H9 (cell line): Measurements from ENCODE around the gene PITX3. TPM values are rescaled to one million over a fixed set of nuclear protein-coding genes. Genes with fewer than 3 reads are reported as not detected.

Experiments used
- DNase-seq: peaks from one replicate; pipeline ENCODE4 v3.0.0-alpha.2; 2017
- H2AFZ ChIP-seq: one replicate; pipeline ENCODE4 v1.6.1; 2013; ENCODE audit warnings: mild to moderate bottlenecking, low read length, control low read depth, moderate library complexity
- H2AK5ac ChIP-seq: 2 replicates; pipeline ENCODE4 v1.6.1; 2013; ENCODE audit warnings: low read length, control low read depth, mixed read lengths; ENCODE audit not compliant: insufficient read length
- H2BK120ac ChIP-seq: one replicate; pipeline ENCODE4 v1.6.1; 2013; ENCODE audit warnings: low read depth, mild to moderate bottlenecking, low read length, control low read depth, inconsistent platforms; ENCODE audit not compliant: poor library complexity, severe bottlenecking
- H2BK12ac ChIP-seq: 2 replicates; pipeline ENCODE4 v1.6.1; 2013; ENCODE audit warnings: low read length, control low read depth, mixed read lengths, low read depth; ENCODE audit not compliant: insufficient read length
- H2BK15ac ChIP-seq: 2 replicates; pipeline ENCODE4 v1.6.1; 2013; ENCODE audit warnings: low read depth, low read length, control low read depth
- H2BK20ac ChIP-seq: one replicate; pipeline ENCODE4 v1.6.1; 2013; ENCODE audit warnings: low read depth, mild to moderate bottlenecking, low read length, control low read depth, inconsistent platforms; ENCODE audit not compliant: poor library complexity, severe bottlenecking
- H2BK5ac ChIP-seq: 2 replicates; pipeline ENCODE4 v1.6.1; 2013; ENCODE audit warnings: low read length, control low read depth, mixed read lengths; ENCODE audit not compliant: insufficient read length
- H3K14ac ChIP-seq: 2 replicates; pipeline ENCODE4 v1.6.1; 2013; ENCODE audit warnings: low read length, control low read depth; ENCODE audit not compliant: insufficient read depth
- H3K18ac ChIP-seq: 2 replicates; pipeline ENCODE4 v1.6.1; 2013; ENCODE audit warnings: low read depth, mild to moderate bottlenecking, mixed read lengths, low read length, control low read depth; ENCODE audit not compliant: insufficient read length
- H3K23ac ChIP-seq: 2 replicates; pipeline ENCODE4 v1.6.1; 2013; ENCODE audit warnings: low read length, control low read depth, mixed read lengths, low read depth; ENCODE audit not compliant: insufficient read length
- H3K23me2 ChIP-seq: 2 replicates; pipeline ENCODE4 v1.6.1; 2013; ENCODE audit warnings: low read depth, mild to moderate bottlenecking, mixed read lengths, low read length, control low read depth; ENCODE audit not compliant: insufficient read length, poor library complexity, severe bottlenecking
- H3K27ac ChIP-seq: 2 replicates; pipeline ENCODE4 v1.5.1; 2013; ENCODE audit warnings: low read length, control low read depth, mixed read lengths, low read depth; ENCODE audit not compliant: insufficient read length
- H3K27me3 ChIP-seq: 2 replicates; pipeline ENCODE4 v1.6.1; 2013; ENCODE audit warnings: low read length, control low read depth, inconsistent platforms; ENCODE audit not compliant: insufficient read depth
- H3K4ac ChIP-seq: 2 replicates; pipeline ENCODE4 v1.6.1; 2013; ENCODE audit warnings: low read depth, mild to moderate bottlenecking, control low read depth, inconsistent platforms, low read length, moderate library complexity
- H3K4me1 ChIP-seq: 2 replicates; pipeline ENCODE4 v1.6.1; 2013; ENCODE audit warnings: low read length, control low read depth, inconsistent platforms; ENCODE audit not compliant: insufficient read depth
- H3K4me2 ChIP-seq: 2 replicates; pipeline ENCODE4 v1.6.1; 2013; ENCODE audit warnings: low read length, control low read depth, mixed read lengths; ENCODE audit not compliant: insufficient read length, insufficient read depth
- H3K56ac ChIP-seq: 2 replicates; pipeline ENCODE4 v1.6.1; 2013; ENCODE audit warnings: low read depth, mild to moderate bottlenecking, mixed read lengths, low read length, control low read depth; ENCODE audit not compliant: insufficient read length
- H3K79me1 ChIP-seq: 2 replicates; pipeline ENCODE4 v1.6.1; 2013; ENCODE audit warnings: low read depth, mild to moderate bottlenecking, moderate library complexity, low read length, control low read depth, inconsistent platforms; ENCODE audit not compliant: insufficient read depth, poor library complexity, severe bottlenecking
- H3K79me2 ChIP-seq: 2 replicates; pipeline ENCODE4 v1.6.1; 2013; ENCODE audit warnings: low read length, control low read depth, inconsistent platforms; ENCODE audit not compliant: insufficient read depth
- H3K9ac ChIP-seq: 2 replicates; pipeline ENCODE4 v1.6.1; 2013; ENCODE audit warnings: low read length, control low read depth, mixed read lengths; ENCODE audit not compliant: insufficient read length; ENCODE audit errors: extremely low read depth
- H3K9me3 ChIP-seq: one replicate; pipeline ENCODE4 v1.6.1; 2013; ENCODE audit warnings: low read depth, low read length, inconsistent platforms; ENCODE audit not compliant: control insufficient read depth
- H3T11ph ChIP-seq: one replicate; pipeline ENCODE4 v1.6.1; 2013; ENCODE audit warnings: mild to moderate bottlenecking, low read length, control low read depth, inconsistent platforms
- H4K20me1 ChIP-seq: one replicate; pipeline ENCODE4 v1.6.1; 2013; ENCODE audit not compliant: control insufficient read depth, insufficient read length, insufficient read depth
- H4K5ac ChIP-seq: 2 replicates; pipeline ENCODE4 v1.6.1; 2013; ENCODE audit warnings: low read depth, mild to moderate bottlenecking, mixed read lengths, low read length, control low read depth; ENCODE audit not compliant: insufficient read length
- H4K8ac ChIP-seq: replicated peaks from 2 replicates; pipeline ENCODE4 v1.6.1; 2013; ENCODE audit warnings: low read length, control low read depth, mixed read lengths, low read depth; ENCODE audit not compliant: insufficient read length
- H4K91ac ChIP-seq: 2 replicates; pipeline ENCODE4 v1.6.1; 2013; ENCODE audit warnings: low read depth, mild to moderate bottlenecking, moderate library complexity, mixed read lengths, low read length, control low read depth; ENCODE audit not compliant: insufficient read length
- H3K27ac Mint-ChIP-seq, 3 experiments: 2 replicates in 2 of 3; 3 replicates in 1 of 3; pipeline ENCODE4 v1.8.0; 2020 to 2021; ENCODE audit warnings: mixed read lengths in 3 of 3, mild to moderate bottlenecking in 1 of 3, moderate library complexity in 1 of 3
- H3K27me3 Mint-ChIP-seq: 2 replicates; pipeline ENCODE4 v1.8.0; 2021; ENCODE audit warnings: low read depth, mild to moderate bottlenecking, moderate library complexity, mixed read lengths
- H3K36me3 Mint-ChIP-seq, 3 experiments: 2 replicates in 2 of 3; 3 replicates in 1 of 3; pipeline ENCODE4 v1.8.0; 2020 to 2021; ENCODE audit warnings: low read depth in 3 of 3, mixed read lengths in 3 of 3; ENCODE audit not compliant: insufficient read depth in 1 of 3
- H3K4me1 Mint-ChIP-seq, 2 experiments: 2 replicates each; pipeline ENCODE4 v1.8.0; 2020; ENCODE audit warnings: mixed read lengths in 2 of 2
- H3K4me3 Mint-ChIP-seq, 2 experiments: 2 replicates in 1 of 2; 3 replicates in 1 of 2; pipeline ENCODE4 v1.8.0; 2020 to 2021; ENCODE audit warnings: mild to moderate bottlenecking in 2 of 2, mixed read lengths in 2 of 2, moderate library complexity in 1 of 2
- H3K9me3 Mint-ChIP-seq, 2 experiments: 2 replicates in 1 of 2; 3 replicates in 1 of 2; pipeline ENCODE4 v1.8.0; 2020; ENCODE audit warnings: mild to moderate bottlenecking in 2 of 2, mixed read lengths in 2 of 2, moderate library complexity in 1 of 2
- WGBS: extraction: QIAGEN DNeasy Blood & Tissue Kit; methylation state at CpG from one replicate; pipeline ENCODE4 v1.1.7; 2013; ENCODE audit warnings: missing lambda C conversion rate, low lambda C conversion rate, mixed read lengths; ENCODE audit not compliant: insufficient read length; ENCODE audit errors: extremely low coverage; 5-methylcytosine and 5-hydroxymethylcytosine counted together
- total RNA-seq: library from RNA; stranded (reverse); gene quantifications from 2 replicates; pipeline ENCODE4 v1.2.1, GENCODE V29; 2021
- TF ChIP-seq, protein P1 (sequence below): fragments of 200-600 bp; sonication (generic); conservative IDR thresholded peaks from 3 replicates; pipeline ENCODE4 v1.8.0; 2021; ENCODE audit warnings: antibody characterized with exemption, mild to moderate bottlenecking

The PITX3 gene
- total RNA-seq, 1 experiment from 2014 or later, result not detected

DNA sequence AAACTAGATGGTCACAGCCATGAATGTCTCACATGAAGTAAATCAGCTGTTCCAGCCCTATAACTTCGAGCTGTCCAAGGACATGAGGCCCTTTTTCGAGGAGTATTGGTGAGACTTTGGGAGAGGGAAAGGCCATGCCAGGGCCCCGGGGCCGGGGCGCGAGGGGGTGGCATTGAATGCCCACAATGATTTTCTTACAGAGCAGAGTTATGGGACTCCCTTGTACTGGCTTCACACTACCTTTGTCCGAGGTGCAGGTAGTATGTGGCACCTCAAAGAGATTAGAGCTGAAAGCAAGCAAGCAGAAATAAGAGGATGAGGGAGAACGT is 14.8 kb downstream of the PITX3 start:
- Histone ChIP-seq H3K4me2 (no peak overlapping the region), H3K23me2 (peaks cover 16% of the 10 kb centered on the region), H2BK5ac (no peak overlapping the region), H3K27me3 (peaks cover 41% of the 10 kb centered on the region), H4K20me1 (no peaks in the 10 kb centered on the region), H4K8ac (no peak overlapping the region), H3K4ac (no peak overlapping the region), H4K91ac (no peak overlapping the region), H2AK5ac (no peak overlapping the region), H3K9ac (no peak overlapping the region), H3K79me2 (no peaks in the 10 kb centered on the region), H3K23ac (no peak overlapping the region), H4K5ac (no peak overlapping the region), H3K14ac (no peak overlapping the region), H3K79me1 (no peaks in the 10 kb centered on the region), H3K9me3 (no peaks in the 10 kb centered on the region), H3K27ac (no peak overlapping the region), H2BK15ac (no peak overlapping the region), H3K18ac (no peak overlapping the region), H3T11ph (no peak overlapping the region), H2BK120ac (no peak overlapping the region), H2AFZ (no peak overlapping the region), H2BK12ac (no peak overlapping the region), H2BK20ac (no peak overlapping the region), H3K56ac (no peak overlapping the region), H3K4me1 (no peaks in the 10 kb centered on the region)
- H3K36me3 Mint-ChIP-seq, result no peaks in the 10 kb centered on the region; a peak in 1 of 7 replicates
- peaks cover 0 to 6% of the 10 kb centered on the region in 2 experiments; a peak in 1 of 5 replicates for H3K9me3 Mint-ChIP-seq
- peak overlapping the region in 1 of 2 experiments; percentile 72; a peak in 2 of 5 replicates for H3K4me3 Mint-ChIP-seq
- DNase-seq, result no peak
- peaks cover 94% of the 10 kb centered on the region for H3K27me3 Mint-ChIP-seq
- no CpG with 5 or more reads among the region's 8 CpGs for WGBS
- H3K4me1 Mint-ChIP-seq, result peaks cover 7 to 8% of the 10 kb centered on the region in 2 experiments
- H3K27ac Mint-ChIP-seq, result no peak overlapping the region
- TF ChIP-seq, protein P1, sequence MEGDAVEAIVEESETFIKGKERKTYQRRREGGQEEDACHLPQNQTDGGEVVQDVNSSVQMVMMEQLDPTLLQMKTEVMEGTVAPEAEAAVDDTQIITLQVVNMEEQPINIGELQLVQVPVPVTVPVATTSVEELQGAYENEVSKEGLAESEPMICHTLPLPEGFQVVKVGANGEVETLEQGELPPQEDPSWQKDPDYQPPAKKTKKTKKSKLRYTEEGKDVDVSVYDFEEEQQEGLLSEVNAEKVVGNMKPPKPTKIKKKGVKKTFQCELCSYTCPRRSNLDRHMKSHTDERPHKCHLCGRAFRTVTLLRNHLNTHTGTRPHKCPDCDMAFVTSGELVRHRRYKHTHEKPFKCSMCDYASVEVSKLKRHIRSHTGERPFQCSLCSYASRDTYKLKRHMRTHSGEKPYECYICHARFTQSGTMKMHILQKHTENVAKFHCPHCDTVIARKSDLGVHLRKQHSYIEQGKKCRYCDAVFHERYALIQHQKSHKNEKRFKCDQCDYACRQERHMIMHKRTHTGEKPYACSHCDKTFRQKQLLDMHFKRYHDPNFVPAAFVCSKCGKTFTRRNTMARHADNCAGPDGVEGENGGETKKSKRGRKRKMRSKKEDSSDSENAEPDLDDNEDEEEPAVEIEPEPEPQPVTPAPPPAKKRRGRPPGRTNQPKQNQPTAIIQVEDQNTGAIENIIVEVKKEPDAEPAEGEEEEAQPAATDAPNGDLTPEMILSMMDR, result no peak
